ENCODE data around the gene BARX2.

Gene BARX2

DNA sequence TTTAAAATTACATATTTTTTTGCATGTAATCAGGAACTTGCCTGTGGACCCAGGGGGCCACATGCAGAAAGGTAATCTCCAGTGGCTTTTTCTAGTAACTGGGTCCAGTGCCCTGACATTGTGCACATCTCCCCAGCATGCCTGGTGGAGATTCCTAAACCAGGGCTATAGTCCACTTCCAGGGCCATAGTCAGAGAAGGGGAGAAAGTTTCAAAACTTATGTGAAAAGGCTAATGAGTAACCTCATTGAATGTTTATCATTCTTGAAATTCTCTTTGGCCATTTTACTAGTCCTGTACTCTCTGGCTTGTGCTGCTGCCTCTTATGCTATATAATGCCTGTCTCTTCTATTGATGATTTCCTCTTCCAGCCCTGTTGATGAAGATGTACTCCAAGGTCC lies 47.8 kb downstream of the BARX2 start:
- Histone ChIP-seq H3K4me1 (ENCODE audit: control insufficient read depth, insufficient read depth, low read length, poor library complexity, severe bottlenecking) (peaks cover 4% of the 10 kb centered on the region), H3K4me3 (ENCODE audit: extremely low read depth, insufficient read depth, low read length, poor library complexity, severe bottlenecking) (no peak overlapping the region)

DNA sequence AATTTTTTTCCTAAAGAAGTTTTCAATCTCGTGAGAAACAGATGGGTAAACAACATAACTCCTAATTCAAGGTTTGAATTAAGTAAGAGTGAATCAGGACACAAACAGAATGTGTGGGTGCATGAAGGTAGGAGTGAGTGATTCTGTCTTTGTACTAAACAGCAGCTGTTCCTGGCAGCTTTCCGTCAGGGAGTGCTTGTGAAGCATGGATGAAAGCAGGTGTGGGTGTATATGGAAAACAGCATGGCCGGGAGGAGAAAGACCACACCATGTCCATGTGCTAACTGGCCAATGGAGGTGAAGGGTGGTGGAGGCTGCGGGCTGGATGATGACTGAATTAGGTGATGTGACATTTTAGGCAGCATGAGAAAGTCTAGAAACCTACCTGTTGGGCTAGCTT lies 49.6 kb downstream of the BARX2 start:
- peaks cover 4% of the 10 kb centered on the region for H3K4me1 ChIP-seq (ENCODE audit: control insufficient read depth, insufficient read depth, low read length, poor library complexity, severe bottlenecking)
- no peak overlapping the region for H3K27ac ChIP-seq (ENCODE audit: low read depth, low read length, severe bottlenecking)
- no peaks in the 10 kb centered on the region for H3K36me3 ChIP-seq (ENCODE audit: control insufficient read depth, insufficient read depth, low read length)
- no peaks in the 10 kb centered on the region for H3K9me3 ChIP-seq (ENCODE audit: control insufficient read depth, low read length)
- whole genome bisulfite sequencing, 2 experiments (ENCODE audit: insufficient coverage in 2 of 2), result 83 to 94% methylated on average over 2 to 3 of the region's 4 CpGs
- no peak overlapping the region for H3K4me3 ChIP-seq (ENCODE audit: extremely low read depth, insufficient read depth, low read length, poor library complexity, severe bottlenecking)

More for the DNA sequence above, 47.8 kb downstream of the BARX2 start:
- H3K27ac ChIP-seq (ENCODE audit: low read depth, low read length, severe bottlenecking), result no peak overlapping the region
- H3K9me3 ChIP-seq (ENCODE audit: control insufficient read depth, low read length), result no peaks in the 10 kb centered on the region
- H3K36me3 ChIP-seq (ENCODE audit: control insufficient read depth, insufficient read depth, low read length), result no peaks in the 10 kb centered on the region

DNA sequence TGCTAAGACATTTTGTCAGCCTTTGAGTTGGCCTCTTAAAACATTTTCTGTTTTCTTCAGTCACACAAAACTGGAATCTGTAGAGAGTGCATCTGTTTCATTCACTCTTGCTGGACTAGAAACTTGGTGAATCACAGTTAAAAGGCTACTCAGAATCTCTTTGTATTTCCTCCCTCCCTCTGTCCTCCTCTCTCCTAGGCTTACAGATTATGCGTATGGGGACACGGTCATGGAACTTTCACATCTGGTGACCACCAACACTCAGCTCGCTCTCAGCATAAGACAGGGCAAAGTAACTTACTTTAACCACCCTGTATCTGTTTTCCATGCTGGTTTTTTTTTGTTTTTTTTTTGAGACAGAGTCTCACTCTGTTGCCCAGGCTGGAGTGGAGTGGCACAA lies 50.4 kb downstream of the BARX2 start:
- Histone ChIP-seq H3K27ac (ENCODE audit: low read depth, low read length, severe bottlenecking) (no peak overlapping the region), H3K9me3 (ENCODE audit: control insufficient read depth, low read length) (peaks cover 3% of the 10 kb centered on the region), H3K4me3 (ENCODE audit: extremely low read depth, insufficient read depth, low read length, poor library complexity, severe bottlenecking) (no peak overlapping the region), H3K4me1 (ENCODE audit: control insufficient read depth, insufficient read depth, low read length, poor library complexity, severe bottlenecking) (peaks cover 4% of the 10 kb centered on the region), H3K36me3 (ENCODE audit: control insufficient read depth, insufficient read depth, low read length) (no peaks in the 10 kb centered on the region)
- WGBS, 2 experiments (ENCODE audit: insufficient coverage in 2 of 2), result 81 to 95% methylated on average over 2 to 3 of the region's 3 CpGs

DNA sequence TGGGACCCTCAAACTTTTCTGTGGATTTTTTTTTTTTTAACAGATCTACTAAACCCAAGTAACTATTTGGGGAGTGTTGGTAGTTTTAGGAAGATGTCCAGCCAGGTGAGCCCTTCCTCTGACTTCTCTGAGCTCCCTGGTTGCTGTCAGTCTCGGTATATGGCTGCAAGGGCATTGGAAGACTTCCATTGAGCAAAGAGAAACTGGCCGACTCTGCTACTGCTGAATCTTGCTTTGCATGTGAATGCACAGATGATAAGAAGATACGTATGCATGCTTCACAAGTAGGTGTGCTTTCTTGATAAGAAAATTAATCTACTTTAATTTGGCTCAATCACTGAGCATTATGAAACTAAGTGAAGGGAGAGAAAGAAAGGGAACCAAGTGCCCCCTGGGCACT lies 51.1 kb downstream of the BARX2 start:
- Histone ChIP-seq H3K36me3 (ENCODE audit: control insufficient read depth, insufficient read depth, low read length) (no peaks in the 10 kb centered on the region), H3K27ac (ENCODE audit: low read depth, low read length, severe bottlenecking) (no peak overlapping the region)
- 90% methylated on average over 1 to 3 of the region's 3 CpGs for WGBS, 2 experiments (ENCODE audit: insufficient coverage in 2 of 2)

DNA sequence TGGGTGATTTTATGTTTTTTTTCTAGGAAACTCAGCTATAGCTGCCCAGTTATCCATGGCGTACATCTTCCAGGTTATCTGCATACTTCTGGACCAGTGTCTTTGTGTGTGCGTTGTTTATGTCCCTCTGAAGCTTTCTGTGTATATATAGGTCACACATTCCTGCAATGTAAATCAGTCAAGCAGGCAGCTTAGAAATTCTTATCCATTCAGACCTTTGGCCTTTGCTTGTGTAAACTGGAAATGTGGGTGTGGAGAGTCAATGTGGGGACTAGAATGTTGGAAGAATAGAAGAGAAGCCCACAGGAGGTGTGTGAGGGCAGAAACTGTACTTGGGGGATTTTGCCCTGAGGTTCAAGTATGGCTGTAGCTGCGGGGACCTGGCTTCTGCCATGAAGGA lies 51.7 kb downstream of the BARX2 start:
- 89 to 90% methylated on average over 2 of the region's 3 CpGs for WGBS, 2 experiments (ENCODE audit: insufficient coverage in 2 of 2)
- Histone ChIP-seq H3K4me3 (ENCODE audit: extremely low read depth, insufficient read depth, low read length, poor library complexity, severe bottlenecking) (no peak overlapping the region), H3K36me3 (ENCODE audit: control insufficient read depth, insufficient read depth, low read length) (no peaks in the 10 kb centered on the region), H3K9me3 (ENCODE audit: control insufficient read depth, low read length) (peaks cover 9% of the 10 kb centered on the region), H3K27ac (ENCODE audit: low read depth, low read length, severe bottlenecking) (no peak overlapping the region), H3K4me1 (ENCODE audit: control insufficient read depth, insufficient read depth, low read length, poor library complexity, severe bottlenecking) (peaks cover 4% of the 10 kb centered on the region)

More for the DNA sequence above, 51.1 kb downstream of the BARX2 start:
- H3K4me3 ChIP-seq (ENCODE audit: extremely low read depth, insufficient read depth, low read length, poor library complexity, severe bottlenecking), result no peak overlapping the region
- H3K4me1 ChIP-seq (ENCODE audit: control insufficient read depth, insufficient read depth, low read length, poor library complexity, severe bottlenecking), result peaks cover 4% of the 10 kb centered on the region
- peaks cover 9% of the 10 kb centered on the region for H3K9me3 ChIP-seq (ENCODE audit: control insufficient read depth, low read length)

DNA sequence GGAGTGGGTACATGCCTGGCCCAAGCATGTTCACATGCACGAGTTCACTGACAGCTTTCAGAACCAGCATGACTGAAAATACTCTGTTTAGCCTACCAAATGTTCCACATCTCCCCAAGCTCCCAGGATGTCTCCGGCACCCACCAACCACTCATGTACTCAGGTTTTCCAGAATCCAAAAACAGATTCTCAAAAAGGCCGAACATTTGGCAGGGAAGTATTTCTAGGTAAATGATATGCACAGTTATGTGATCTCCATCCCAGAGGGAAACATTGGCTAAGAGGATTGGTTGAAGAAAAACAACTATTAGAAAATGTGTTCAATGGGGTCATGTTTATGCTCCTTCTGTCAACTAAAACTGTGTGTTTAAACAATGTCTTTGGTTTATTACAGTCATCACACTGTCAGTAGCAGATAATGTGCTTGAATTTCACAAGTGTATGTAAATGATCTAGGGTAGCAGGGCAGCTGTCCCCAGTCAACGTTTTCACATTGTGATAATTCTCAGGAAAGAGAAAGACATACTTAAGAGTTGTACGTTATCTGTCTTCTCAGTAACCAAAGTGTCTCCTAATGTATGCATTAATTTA lies 52.3 kb downstream of the BARX2 start:
- H3K4me1 ChIP-seq (ENCODE audit: control insufficient read depth, insufficient read depth, low read length, poor library complexity, severe bottlenecking), result peaks cover 4% of the 10 kb centered on the region
- H3K27ac ChIP-seq (ENCODE audit: low read depth, low read length, severe bottlenecking), result no peak overlapping the region
- peaks cover 9% of the 10 kb centered on the region for H3K9me3 ChIP-seq (ENCODE audit: control insufficient read depth, low read length)
- no peaks in the 10 kb centered on the region for H3K36me3 ChIP-seq (ENCODE audit: control insufficient read depth, insufficient read depth, low read length)
- WGBS, 2 experiments (ENCODE audit: insufficient coverage in 2 of 2), result 78 to 90% methylated on average over 3 of the region's 5 CpGs
- no peak overlapping the region for H3K4me3 ChIP-seq (ENCODE audit: extremely low read depth, insufficient read depth, low read length, poor library complexity, severe bottlenecking)

DNA sequence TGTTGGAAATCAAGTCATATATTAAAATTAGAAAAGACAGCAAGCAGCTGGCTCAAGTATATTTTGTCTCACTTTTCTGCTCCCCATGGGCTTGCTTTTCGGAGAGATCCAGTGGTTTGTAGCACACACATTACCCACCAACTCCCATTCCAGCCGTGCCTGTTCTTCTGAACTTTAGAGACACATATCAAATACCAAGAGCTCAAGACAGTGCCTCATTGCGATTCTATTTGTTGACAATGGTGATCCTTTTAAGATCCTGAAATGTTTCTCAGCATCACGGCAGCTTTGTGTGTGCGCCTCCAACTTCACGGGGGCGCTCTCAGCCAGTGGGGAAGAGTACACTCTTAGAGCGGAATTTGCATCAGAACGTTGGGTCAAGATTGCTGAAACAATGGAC lies 52.9 kb downstream of the BARX2 start:
- Histone ChIP-seq H3K4me1 (ENCODE audit: control insufficient read depth, insufficient read depth, low read length, poor library complexity, severe bottlenecking) (peaks cover 4% of the 10 kb centered on the region), H3K36me3 (ENCODE audit: control insufficient read depth, insufficient read depth, low read length) (no peaks in the 10 kb centered on the region), H3K4me3 (ENCODE audit: extremely low read depth, insufficient read depth, low read length, poor library complexity, severe bottlenecking) (no peak overlapping the region), H3K9me3 (ENCODE audit: control insufficient read depth, low read length) (peaks cover 9% of the 10 kb centered on the region), H3K27ac (ENCODE audit: low read depth, low read length, severe bottlenecking) (no peak overlapping the region)
- 93 to 95% methylated on average over 6 to 9 of the region's 9 CpGs for WGBS, 2 experiments (ENCODE audit: insufficient coverage in 2 of 2)

DNA sequence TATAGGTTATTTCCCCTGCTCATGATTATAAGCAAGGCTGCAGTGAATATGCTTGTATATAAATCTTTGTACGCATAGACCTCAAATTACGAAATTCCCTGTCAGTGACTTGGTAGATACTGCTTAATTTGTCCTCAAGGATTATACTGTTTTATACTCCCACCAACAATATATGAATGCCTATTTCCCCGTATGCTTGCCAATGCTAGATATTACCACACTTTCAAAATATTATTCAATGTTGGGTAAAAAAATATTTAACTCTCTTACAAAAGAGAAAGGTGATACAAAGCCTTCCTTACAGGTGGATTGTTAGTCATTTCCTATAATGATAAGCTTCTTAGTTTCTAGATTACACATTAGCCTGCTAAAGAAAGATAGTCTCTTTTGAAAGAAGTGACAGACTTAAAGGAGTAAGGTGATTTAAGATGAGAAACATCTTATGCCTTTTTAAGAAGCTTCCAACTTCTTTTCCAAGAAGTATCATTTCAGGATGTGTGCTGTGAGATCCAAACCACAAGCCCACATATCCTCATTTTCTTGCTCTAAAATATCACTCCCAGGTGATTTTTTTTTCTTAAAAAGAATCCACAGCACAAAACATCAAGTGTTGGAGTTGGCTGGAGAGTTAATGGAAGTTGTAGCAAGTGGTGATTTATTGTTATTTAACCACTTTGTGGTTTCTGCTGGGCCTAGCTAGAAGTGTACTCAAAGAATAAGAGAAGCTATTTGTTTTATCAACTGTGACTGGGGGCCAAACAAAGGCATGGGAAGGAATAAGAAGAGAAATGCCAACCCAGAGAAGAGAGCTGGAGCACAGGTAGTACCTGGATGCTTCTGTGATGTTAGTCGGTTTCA lies 59.2 kb downstream of the BARX2 start:
- H3K27ac ChIP-seq (ENCODE audit: low read depth, low read length, severe bottlenecking), result no peak overlapping the region
- peaks cover 9% of the 10 kb centered on the region for H3K9me3 ChIP-seq (ENCODE audit: control insufficient read depth, low read length)
- no peaks in the 10 kb centered on the region for H3K4me1 ChIP-seq (ENCODE audit: control insufficient read depth, insufficient read depth, low read length, poor library complexity, severe bottlenecking)
- H3K36me3 ChIP-seq (ENCODE audit: control insufficient read depth, insufficient read depth, low read length), result no peaks in the 10 kb centered on the region
- H3K4me3 ChIP-seq (ENCODE audit: extremely low read depth, insufficient read depth, low read length, poor library complexity, severe bottlenecking), result no peak overlapping the region
- WGBS, 2 experiments (ENCODE audit: insufficient coverage in 2 of 2), result 84 to 100% methylated on average over 1 to 2 of the region's 4 CpGs

DNA sequence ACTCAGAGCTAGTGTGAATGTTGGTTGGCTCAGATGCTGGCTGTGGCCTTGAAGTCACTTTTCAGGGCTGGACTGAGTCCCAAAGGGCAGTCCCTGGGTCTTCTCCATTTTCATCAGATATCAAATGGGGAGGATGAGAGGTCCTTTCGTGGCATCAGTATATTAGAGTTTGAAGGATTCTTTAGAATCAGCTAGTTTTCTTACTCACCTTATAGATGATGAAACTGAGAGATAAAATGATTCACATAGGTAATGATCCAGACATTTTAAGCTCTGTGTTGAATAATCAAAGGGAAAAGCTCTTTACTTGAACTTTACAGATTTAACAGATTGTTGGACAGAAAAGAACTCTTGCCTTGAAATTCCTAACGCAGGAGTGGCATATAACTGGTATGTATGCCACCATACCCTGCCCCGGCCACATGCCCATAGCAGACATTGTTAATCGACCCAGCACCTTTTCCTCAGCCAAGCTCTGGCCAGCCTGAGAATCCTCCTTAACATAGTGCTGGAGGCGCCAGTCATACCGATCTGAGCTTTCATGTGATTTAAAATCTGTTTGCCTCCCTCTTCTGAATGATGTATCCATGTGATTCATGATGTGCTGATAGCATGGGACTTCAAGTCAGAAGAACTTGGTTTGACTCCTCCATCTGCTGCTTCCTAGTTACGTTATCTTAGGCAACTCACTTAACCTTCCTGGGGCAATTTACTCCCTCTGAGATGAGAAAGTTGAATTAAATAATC lies 60.0 kb downstream of the BARX2 start:
- peaks cover 8% of the 10 kb centered on the region for H3K9me3 ChIP-seq (ENCODE audit: control insufficient read depth, low read length)
- 90 to 92% methylated on average over 4 of the region's 7 CpGs for WGBS, 2 experiments (ENCODE audit: insufficient coverage in 2 of 2)
- H3K27ac ChIP-seq (ENCODE audit: low read depth, low read length, severe bottlenecking), result no peak overlapping the region
- no peaks in the 10 kb centered on the region for H3K36me3 ChIP-seq (ENCODE audit: control insufficient read depth, insufficient read depth, low read length)
- no peak overlapping the region for H3K4me3 ChIP-seq (ENCODE audit: extremely low read depth, insufficient read depth, low read length, poor library complexity, severe bottlenecking)
- H3K4me1 ChIP-seq (ENCODE audit: control insufficient read depth, insufficient read depth, low read length, poor library complexity, severe bottlenecking), result no peaks in the 10 kb centered on the region

DNA sequence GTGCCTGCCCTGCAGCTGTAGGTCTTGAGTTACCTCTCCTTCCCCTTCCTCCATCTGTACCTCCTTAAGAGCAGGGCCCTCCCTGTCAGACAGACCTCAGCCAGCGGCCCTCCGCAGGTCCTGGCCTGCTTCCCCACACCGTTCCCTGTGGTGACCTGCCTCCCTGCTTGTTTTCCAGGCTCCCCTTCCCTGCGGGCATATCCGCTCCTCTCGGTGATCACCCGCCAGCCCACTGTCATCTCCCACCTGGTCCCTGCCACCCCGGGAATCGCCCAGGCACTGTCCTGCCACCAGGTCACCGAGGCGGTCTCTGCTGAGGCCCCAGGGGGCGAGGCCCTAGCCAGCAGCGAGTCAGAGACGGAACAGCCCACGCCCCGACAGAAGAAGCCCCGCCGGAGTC lies 60.9 kb downstream of the BARX2 start:
- WGBS, 2 experiments (ENCODE audit: insufficient coverage in 2 of 2), result 89 to 92% methylated on average over 14 to 17 of the region's 18 CpGs
- no peaks in the 10 kb centered on the region for H3K36me3 ChIP-seq (ENCODE audit: control insufficient read depth, insufficient read depth, low read length)
- H3K4me3 ChIP-seq (ENCODE audit: extremely low read depth, insufficient read depth, low read length, poor library complexity, severe bottlenecking), result no peak overlapping the region
- H3K27ac ChIP-seq (ENCODE audit: low read depth, low read length, severe bottlenecking), result no peak overlapping the region
- H3K9me3 ChIP-seq (ENCODE audit: control insufficient read depth, low read length), result peaks cover under 1% of the 10 kb centered on the region
- no peaks in the 10 kb centered on the region for H3K4me1 ChIP-seq (ENCODE audit: control insufficient read depth, insufficient read depth, low read length, poor library complexity, severe bottlenecking)
